ENCODE data around the gene RETNLB. TPM values are rescaled to one million over a fixed set of nuclear protein-coding genes. Genes with fewer than 3 reads are reported as not detected.

The RETNLB gene
- total RNA-seq, 6 experiments from 2014 or later = not detected

DNA sequence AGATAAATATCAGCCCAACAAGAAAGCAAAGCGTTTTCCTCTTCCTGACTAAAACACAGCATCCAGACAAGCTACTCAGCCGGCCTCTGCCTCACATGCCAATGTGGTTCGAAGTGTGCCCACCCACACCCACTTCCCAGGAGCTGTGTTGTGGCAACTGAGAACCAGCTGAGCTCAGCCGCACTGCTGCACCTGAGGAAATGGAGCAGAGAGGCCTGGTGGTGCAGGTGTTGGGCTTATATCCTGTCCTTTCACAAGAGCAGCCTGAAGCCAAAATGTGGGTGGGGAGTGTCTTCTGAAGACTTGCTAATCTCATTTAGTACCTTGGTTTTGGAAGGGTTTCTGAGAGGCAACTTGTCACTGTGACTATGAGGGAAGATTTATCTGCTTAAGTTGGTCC, 23.0 kb upstream of the RETNLB start:
- H3K27ac Mint-ChIP-seq = no peak overlapping the region
- H3K4me1 Mint-ChIP-seq (ENCODE audit: low read depth) = no peaks in the 10 kb centered on the region
- TF ChIP-seq, protein P1, sequence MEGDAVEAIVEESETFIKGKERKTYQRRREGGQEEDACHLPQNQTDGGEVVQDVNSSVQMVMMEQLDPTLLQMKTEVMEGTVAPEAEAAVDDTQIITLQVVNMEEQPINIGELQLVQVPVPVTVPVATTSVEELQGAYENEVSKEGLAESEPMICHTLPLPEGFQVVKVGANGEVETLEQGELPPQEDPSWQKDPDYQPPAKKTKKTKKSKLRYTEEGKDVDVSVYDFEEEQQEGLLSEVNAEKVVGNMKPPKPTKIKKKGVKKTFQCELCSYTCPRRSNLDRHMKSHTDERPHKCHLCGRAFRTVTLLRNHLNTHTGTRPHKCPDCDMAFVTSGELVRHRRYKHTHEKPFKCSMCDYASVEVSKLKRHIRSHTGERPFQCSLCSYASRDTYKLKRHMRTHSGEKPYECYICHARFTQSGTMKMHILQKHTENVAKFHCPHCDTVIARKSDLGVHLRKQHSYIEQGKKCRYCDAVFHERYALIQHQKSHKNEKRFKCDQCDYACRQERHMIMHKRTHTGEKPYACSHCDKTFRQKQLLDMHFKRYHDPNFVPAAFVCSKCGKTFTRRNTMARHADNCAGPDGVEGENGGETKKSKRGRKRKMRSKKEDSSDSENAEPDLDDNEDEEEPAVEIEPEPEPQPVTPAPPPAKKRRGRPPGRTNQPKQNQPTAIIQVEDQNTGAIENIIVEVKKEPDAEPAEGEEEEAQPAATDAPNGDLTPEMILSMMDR (IDR thresholded peaks at IDR 0.05) = no peak
- peaks cover 4% of the 10 kb centered on the region for H3K9me3 Mint-ChIP-seq
- no peak for DNase-seq
- no peak overlapping the region for H3K4me3 Mint-ChIP-seq
- no peaks in the 10 kb centered on the region; the same call in 1 of the 2 replicates for H3K27me3 Mint-ChIP-seq (ENCODE audit: insufficient read depth)
- H3K36me3 Mint-ChIP-seq (ENCODE audit: low read depth) = no peaks in the 10 kb centered on the region

DNA sequence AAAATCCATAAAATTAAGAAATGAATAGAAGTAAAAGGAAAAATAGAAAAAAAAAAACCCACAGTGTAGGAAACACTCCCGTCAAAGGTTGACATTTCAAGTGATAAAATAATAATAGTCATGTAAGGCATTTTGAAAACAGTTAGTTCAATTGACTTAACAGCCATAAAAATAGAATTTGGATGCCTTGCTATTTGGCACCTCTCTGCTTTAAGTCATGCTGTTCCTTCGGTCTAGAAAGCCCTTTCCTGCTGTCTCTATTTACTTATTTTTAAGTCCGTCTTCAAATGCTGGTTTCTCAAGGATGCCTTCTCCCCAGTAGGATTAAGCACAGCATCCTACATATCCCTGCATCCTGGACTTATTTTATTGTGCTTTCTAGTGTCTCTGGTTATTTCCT, 22.3 kb upstream of the RETNLB start:
- Mint-ChIP-seq H3K27ac (no peak overlapping the region), H3K27me3 (ENCODE audit: insufficient read depth) (no peaks in the 10 kb centered on the region; the same call in 1 of the 2 replicates), H3K36me3 (ENCODE audit: low read depth) (no peaks in the 10 kb centered on the region), H3K9me3 (peaks cover 7% of the 10 kb centered on the region), H3K4me1 (ENCODE audit: low read depth) (no peaks in the 10 kb centered on the region), H3K4me3 (no peak overlapping the region)
- TF ChIP-seq, protein P1 (IDR thresholded peaks at IDR 0.05) = no peak
- no peak for DNase-seq

DNA sequence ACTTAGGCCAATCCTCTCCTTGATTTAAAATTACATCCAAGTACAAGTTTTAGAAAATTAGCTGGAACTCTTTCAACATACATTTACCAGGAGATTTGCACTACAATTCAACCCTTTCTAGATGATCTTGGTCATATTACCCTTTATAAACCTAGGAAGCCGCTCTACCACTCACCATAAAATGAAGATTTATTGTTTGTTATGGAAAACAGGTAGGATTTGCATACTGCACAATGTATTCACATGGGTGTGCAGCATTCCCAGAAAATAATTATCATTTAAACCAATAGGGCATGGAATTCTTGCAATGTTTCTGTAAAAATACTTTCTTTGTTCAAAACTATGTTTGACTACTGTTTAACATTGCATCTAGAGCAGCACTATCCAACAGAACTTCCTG, 18.4 kb upstream of the RETNLB start:
- no peaks in the 10 kb centered on the region for H3K27me3 Mint-ChIP-seq (ENCODE audit: insufficient read depth)
- no peak overlapping the region for H3K4me3 Mint-ChIP-seq
- no peaks in the 10 kb centered on the region for H3K4me1 Mint-ChIP-seq (ENCODE audit: low read depth)
- no peak overlapping the region for H3K27ac Mint-ChIP-seq
- DNase-seq = no peak
- peaks cover 21% of the 10 kb centered on the region for H3K9me3 Mint-ChIP-seq
- TF ChIP-seq, protein P1 (IDR thresholded peaks at IDR 0.05) = no peak
- peaks cover 4% of the 10 kb centered on the region; the same call in 1 of the 2 replicates for H3K36me3 Mint-ChIP-seq (ENCODE audit: low read depth)

GRCh38 chr3:108767253-108767652, 10.0 kb upstream of the RETNLB start:
- Mint-ChIP-seq H3K4me1 (ENCODE audit: low read depth) (no peaks in the 10 kb centered on the region), H3K4me3 (no peak overlapping the region), H3K36me3 (ENCODE audit: low read depth) (peaks cover 4% of the 10 kb centered on the region; the same call in 1 of the 2 replicates), H3K27ac (no peak overlapping the region), H3K9me3 (peaks cover 4% of the 10 kb centered on the region), H3K27me3 (ENCODE audit: insufficient read depth) (peaks cover 2% of the 10 kb centered on the region)
- DNase-seq = no peak
- TF ChIP-seq, protein P1 (IDR thresholded peaks at IDR 0.05) = no peak

DNA sequence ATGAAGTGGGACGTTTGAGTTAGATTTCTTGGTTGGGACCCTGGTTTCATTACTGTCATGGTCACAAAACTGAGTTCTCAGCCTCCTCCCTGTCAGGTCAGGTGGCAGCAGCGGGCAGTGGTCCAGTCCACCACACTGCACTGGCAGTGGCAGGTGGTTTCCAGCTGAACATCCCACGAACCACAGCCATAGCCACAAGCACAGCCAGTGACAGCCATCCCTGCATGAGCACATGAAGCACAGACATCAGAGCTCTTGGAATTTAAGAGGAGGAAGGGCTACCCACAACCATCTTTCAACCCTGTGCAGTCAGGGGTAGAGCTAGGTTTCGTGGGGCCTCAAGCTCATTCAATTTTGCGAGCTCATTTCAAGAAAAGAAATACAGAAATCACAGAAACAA, 1.5 kb downstream of the RETNLB start:
- H3K9me3 Mint-ChIP-seq = 0 out of 2 replicates have a peak, but pooled peaks cover 4% of the 10 kb centered on the region
- no peak for DNase-seq
- no peak overlapping the region for H3K27ac Mint-ChIP-seq
- H3K36me3 Mint-ChIP-seq (ENCODE audit: low read depth) = no peaks in the 10 kb centered on the region
- H3K4me1 Mint-ChIP-seq (ENCODE audit: low read depth) = no peaks in the 10 kb centered on the region
- TF ChIP-seq, protein P1 (IDR thresholded peaks at IDR 0.05) = no peak
- H3K4me3 Mint-ChIP-seq = no peak overlapping the region
- no peaks in the 10 kb centered on the region for H3K27me3 Mint-ChIP-seq (ENCODE audit: insufficient read depth)

- no peak for DNase-seq
- TF ChIP-seq, protein P1 (IDR thresholded peaks at IDR 0.05) = no peak
- Mint-ChIP-seq H3K4me3 (no peak overlapping the region), H3K4me1 (ENCODE audit: low read depth) (no peaks in the 10 kb centered on the region), H3K9me3 (peaks cover 12% of the 10 kb centered on the region), H3K36me3 (ENCODE audit: low read depth) (no peaks in the 10 kb centered on the region), H3K27ac (no peak overlapping the region), H3K27me3 (ENCODE audit: insufficient read depth) (no peaks in the 10 kb centered on the region; the same call in none of the 2 replicates)
Measured at GRCh38 chr3:108744762-108745161, 12.4 kb downstream of the RETNLB start.
